ENCODE measurements around the gene DLGAP1. TPM values are rescaled to one million over a fixed set of nuclear protein-coding genes. Genes with fewer than 3 reads are reported as not detected.

Gene DLGAP1
- total RNA-seq, 1 donor from 2014 or later: 2.0 TPM

- intact Hi-C loops (cut with DNase I): no loop called here
- DNase-seq (ENCODE audit: low spot score in 2 of 2): no peak
Observed at GRCh38 chr18:3504637-3505036, 950.5 kb downstream of the DLGAP1 start.

GRCh38 chr18:3502650-3503049, 952.5 kb downstream of the DLGAP1 start:
- no peak overlapping the region for H3K4me3 ChIP-seq
- H3K36me3 ChIP-seq: no peaks in the 10 kb centered on the region
- TF ChIP-seq CTCF (IDR thresholded peaks at IDR 0.05): no peak
- H3K9me3 ChIP-seq: no peaks in the 10 kb centered on the region
- no peaks in the 10 kb centered on the region for H3K27me3 ChIP-seq
- no peaks in the 10 kb centered on the region for H3K4me1 ChIP-seq
- intact Hi-C loops (cut with DNase I): no loop called here
- no peak for DNase-seq (ENCODE audit: low spot score in 2 of 2)
- no peak overlapping the region for H3K27ac ChIP-seq

More at GRCh38 chr18:3504637-3505036, 950.5 kb downstream of the DLGAP1 start:
- H3K9me3 ChIP-seq: no peaks in the 10 kb centered on the region
- no peak overlapping the region for H3K4me3 ChIP-seq
- H3K27ac ChIP-seq: no peak overlapping the region
- H3K27me3 ChIP-seq: no peaks in the 10 kb centered on the region
- H3K36me3 ChIP-seq: no peaks in the 10 kb centered on the region
- H3K4me1 ChIP-seq: no peaks in the 10 kb centered on the region
- no peak for TF ChIP-seq CTCF (IDR thresholded peaks at IDR 0.05)

GRCh38 chr18:3500016-3500415, 955.1 kb downstream of the DLGAP1 start:
- no peaks in the 10 kb centered on the region for H3K9me3 ChIP-seq
- H3K36me3 ChIP-seq: no peaks in the 10 kb centered on the region
- H3K27me3 ChIP-seq: no peaks in the 10 kb centered on the region
- TF ChIP-seq CTCF (IDR thresholded peaks at IDR 0.05): no peak
- no peaks in the 10 kb centered on the region for H3K4me1 ChIP-seq
- no peak overlapping the region for H3K4me3 ChIP-seq
- intact Hi-C loops (cut with DNase I): no loop called here
- H3K27ac ChIP-seq: no peak overlapping the region
- no peak for DNase-seq (ENCODE audit: low spot score in 2 of 2)

GRCh38 chr18:3499501-3499900, 955.6 kb downstream of the DLGAP1 start:
- H3K27me3 ChIP-seq: no peaks in the 10 kb centered on the region
- H3K4me3 ChIP-seq: peak overlapping the region; percentile 40 to 62
- H3K9me3 ChIP-seq: no peaks in the 10 kb centered on the region
- no peaks in the 10 kb centered on the region for H3K36me3 ChIP-seq
- intact Hi-C loops (cut with DNase I): no loop called here
- no peaks in the 10 kb centered on the region for H3K4me1 ChIP-seq
- no peak for DNase-seq (ENCODE audit: low spot score in 2 of 2)
- TF ChIP-seq CTCF (IDR thresholded peaks at IDR 0.05): no peak
- no peak overlapping the region for H3K27ac ChIP-seq

GRCh38 chr18:3498698-3499471, 956.2 kb downstream of the DLGAP1 start:
- Histone ChIP-seq H3K4me3 (peak overlapping the region; percentile 40 to 62), H3K4me1 (no peaks in the 10 kb centered on the region), H3K27ac (no peak overlapping the region), H3K9me3 (no peaks in the 10 kb centered on the region), H3K36me3 (no peaks in the 10 kb centered on the region), H3K27me3 (no peaks in the 10 kb centered on the region)
- DNase-seq (ENCODE audit: low spot score in 2 of 2): no peak
- intact Hi-C loops (cut with DNase I): no loop called here
- TF ChIP-seq CTCF (IDR thresholded peaks at IDR 0.05): no peak

All from ascending aorta (tissue), 2 donors.